Left ventricle myocardium inferior (tissue), 1 donor: Measurements from ENCODE around the gene AWAT2. TPM values are rescaled to one million over a fixed set of nuclear protein-coding genes. Genes with fewer than 3 reads are reported as not detected.

Source experiments
- DNase-seq: peaks from one replicate; pipeline ENCODE4 v3.0.0-alpha.2; 2020
- H3K27ac ChIP-seq: fragments of 200-600 bp; replicated peaks from 2 replicates; pipeline ENCODE4 v1.8.0; 2021
- H3K27me3 ChIP-seq: fragments of 200-600 bp; 2 replicates; pipeline ENCODE4 v1.8.0; 2021; ENCODE audit warnings: low read depth
- H3K36me3 ChIP-seq: fragments of 200-600 bp; 2 replicates; pipeline ENCODE4 v1.8.0; 2021
- H3K4me1 ChIP-seq: fragments of 200-600 bp; 2 replicates; pipeline ENCODE4 v1.8.0; 2021
- H3K4me3 ChIP-seq: fragments of 200-600 bp; 2 replicates; pipeline ENCODE4 v1.8.0; 2021; ENCODE audit warnings: mild to moderate bottlenecking, moderate library complexity
- H3K9me3 ChIP-seq: fragments of 200-600 bp; replicated peaks from 2 replicates; pipeline ENCODE4 v1.8.0; 2021
- CTCF ChIP-seq: fragments of 200-600 bp; IDR thresholded peaks from 2 replicates; pipeline ENCODE4 v1.8.0; 2021; ENCODE audit warnings: antibody characterized with exemption, mild to moderate bottlenecking, borderline replicate concordance
- intact Hi-C: fragments of 100-400 bp; cut with micrococcal nuclease; formaldehyde crosslinking; loops from one replicate; pipeline ENCODE4 v1.11.0; 2022
- total RNA-seq: library from RNA; stranded (reverse); fragmentation: NEBNext Ultra II Directional; extraction: Animal tissue kit (Norgen Biotek cat#: 25700); gene quantifications from one replicate; pipeline ENCODE4 v1.2.1, GENCODE V29; 2021
- donor health status: DM: no; HTN: yes; CAD: no; lungs with severe emphysema.

The AWAT2 gene
- total RNA-seq, 1 donor from 2014 or later: not detected

- Histone ChIP-seq H3K36me3 (no peaks in the 10 kb centered on the region), H3K27me3 (no peaks in the 10 kb centered on the region), H3K4me3 (no peak overlapping the region), H3K9me3 (no peaks in the 10 kb centered on the region), H3K4me1 (no peaks in the 10 kb centered on the region), H3K27ac (no peak overlapping the region)
- intact Hi-C loops: no loop called here
- TF ChIP-seq CTCF: no peak
- DNase-seq: no peak
Observed at GRCh38 chrX:70066646-70067045, 16.9 kb upstream of the AWAT2 start.

GRCh38 chrX:70062961-70063550, 13.3 kb upstream of the AWAT2 start:
- Histone ChIP-seq H3K4me1 (no peaks in the 10 kb centered on the region), H3K4me3 (no peak overlapping the region), H3K27me3 (no peaks in the 10 kb centered on the region), H3K36me3 (no peaks in the 10 kb centered on the region), H3K9me3 (no peaks in the 10 kb centered on the region), H3K27ac (no peak overlapping the region)
- no peak for TF ChIP-seq CTCF
- intact Hi-C loops: no loop called here
- no peak for DNase-seq

GRCh38 chrX:70062076-70062475, 12.3 kb upstream of the AWAT2 start, which contains the start of gene OTUD6A:
OTUD6A (plus strand) TSS chrX:70062457; CDS start chrX:70062525, 68 bp downstream.
- Histone ChIP-seq H3K4me1 (no peaks in the 10 kb centered on the region), H3K9me3 (no peaks in the 10 kb centered on the region), H3K27ac (no peak within 1 kb of the TSS), H3K36me3 (no peaks in the 10 kb centered on the region), H3K27me3 (no peaks in the 10 kb centered on the region), H3K4me3 (no peak within 1 kb of the TSS)
- DNase-seq: no peak
- intact Hi-C loops: no loop called here
- TF ChIP-seq CTCF: no peak

GRCh38 chrX:70054391-70054790, 4.7 kb upstream of the AWAT2 start:
- H3K27me3 ChIP-seq: no peaks in the 10 kb centered on the region
- intact Hi-C loops: no loop called here
- H3K9me3 ChIP-seq: no peaks in the 10 kb centered on the region
- H3K36me3 ChIP-seq: no peaks in the 10 kb centered on the region
- TF ChIP-seq CTCF: no peak
- DNase-seq: no peak
- H3K4me1 ChIP-seq: no peaks in the 10 kb centered on the region
- no peak overlapping the region for H3K4me3 ChIP-seq
- no peak overlapping the region for H3K27ac ChIP-seq

GRCh38 chrX:70052895-70053615, 3.3 kb upstream of the AWAT2 start:
- Histone ChIP-seq H3K36me3 (no peaks in the 10 kb centered on the region), H3K4me3 (no peak overlapping the region), H3K9me3 (no peaks in the 10 kb centered on the region), H3K27ac (no peak overlapping the region), H3K4me1 (no peaks in the 10 kb centered on the region), H3K27me3 (no peaks in the 10 kb centered on the region)
- TF ChIP-seq CTCF: no peak
- intact Hi-C loops: no loop called here
- peak; percentile 20 for DNase-seq
